Measurements from ENCODE around the gene TNRC6C. TPM values are rescaled to one million over a fixed set of nuclear protein-coding genes. Genes with fewer than 3 reads are reported as not detected.

Gene TNRC6C
- total RNA-seq, 1 donor, result 6.2 TPM

- no peak overlapping the region for H3K27ac ChIP-seq (ENCODE audit: low read depth, low read length)
- H4K20me1 ChIP-seq (ENCODE audit: insufficient read depth, low read length), result no peaks in the 10 kb centered on the region
- no peak overlapping the region for H3K4me2 ChIP-seq (ENCODE audit: insufficient read depth, low read length)
- DNase-seq (ENCODE audit: insufficient read length, low spot score, missing footprints), result no peak
- TF ChIP-seq CTCF (IDR thresholded peaks at IDR 0.05; ENCODE audit: extremely low read depth, low read depth, low read length), result no peak
- H3K4me3 ChIP-seq (ENCODE audit: insufficient read depth, low read length), result no peak overlapping the region
- no peaks in the 10 kb centered on the region for H3K27me3 ChIP-seq (ENCODE audit: insufficient read depth, low read length)
- no peaks in the 10 kb centered on the region for H3K79me2 ChIP-seq (ENCODE audit: insufficient read depth, low read length)
- peaks cover 19% of the 10 kb centered on the region for H3K36me3 ChIP-seq (ENCODE audit: insufficient read depth, low read length)
- no peaks in the 10 kb centered on the region for H3K9me3 ChIP-seq (ENCODE audit: low read depth, low read length)
- H3K4me1 ChIP-seq (ENCODE audit: insufficient read depth, low read length), result no peaks in the 10 kb centered on the region
- no peak overlapping the region for H2AFZ ChIP-seq (ENCODE audit: low read length)
These were observed 144.8 kb downstream of the TNRC6C start for GRCh38 chr17:78103311-78103710.

GRCh38 chr17:78104540-78104941 lies 146.0 kb downstream of the TNRC6C start:
- H3K36me3 ChIP-seq (ENCODE audit: insufficient read depth, low read length), result peaks cover 9% of the 10 kb centered on the region
- no peak overlapping the region for H3K27ac ChIP-seq (ENCODE audit: low read depth, low read length)
- DNase-seq (ENCODE audit: insufficient read length, low spot score, missing footprints), result peak; percentile 62
- TF ChIP-seq CTCF (IDR thresholded peaks at IDR 0.05; ENCODE audit: extremely low read depth, low read depth, low read length), result no peak
- H3K79me2 ChIP-seq (ENCODE audit: insufficient read depth, low read length), result no peaks in the 10 kb centered on the region
- no peak overlapping the region for H3K4me2 ChIP-seq (ENCODE audit: insufficient read depth, low read length)
- H3K9me3 ChIP-seq (ENCODE audit: low read depth, low read length), result no peaks in the 10 kb centered on the region
- no peak overlapping the region for H2AFZ ChIP-seq (ENCODE audit: low read length)
- H3K4me3 ChIP-seq (ENCODE audit: insufficient read depth, low read length), result no peak overlapping the region
- no peaks in the 10 kb centered on the region for H3K27me3 ChIP-seq (ENCODE audit: insufficient read depth, low read length)
- no peaks in the 10 kb centered on the region for H4K20me1 ChIP-seq (ENCODE audit: insufficient read depth, low read length)
- no peaks in the 10 kb centered on the region for H3K4me1 ChIP-seq (ENCODE audit: insufficient read depth, low read length)

- DNase-seq (ENCODE audit: insufficient read length, low spot score, missing footprints), result peak; percentile 66
- H3K27ac ChIP-seq (ENCODE audit: low read depth, low read length), result no peak overlapping the region
- H3K36me3 ChIP-seq (ENCODE audit: insufficient read depth, low read length), result peaks cover 9% of the 10 kb centered on the region
- no peaks in the 10 kb centered on the region for H3K4me1 ChIP-seq (ENCODE audit: insufficient read depth, low read length)
- H3K4me3 ChIP-seq (ENCODE audit: insufficient read depth, low read length), result no peak overlapping the region
- no peaks in the 10 kb centered on the region for H3K27me3 ChIP-seq (ENCODE audit: insufficient read depth, low read length)
- TF ChIP-seq CTCF (IDR thresholded peaks at IDR 0.05; ENCODE audit: extremely low read depth, low read depth, low read length), result no peak
- no peak overlapping the region for H2AFZ ChIP-seq (ENCODE audit: low read length)
- H4K20me1 ChIP-seq (ENCODE audit: insufficient read depth, low read length), result no peaks in the 10 kb centered on the region
- H3K9me3 ChIP-seq (ENCODE audit: low read depth, low read length), result no peaks in the 10 kb centered on the region
- H3K79me2 ChIP-seq (ENCODE audit: insufficient read depth, low read length), result no peaks in the 10 kb centered on the region
- no peak overlapping the region for H3K4me2 ChIP-seq (ENCODE audit: insufficient read depth, low read length)
These were observed 146.6 kb downstream of the TNRC6C start for GRCh38 chr17:78105101-78105500.

- Histone ChIP-seq H3K79me2 (ENCODE audit: insufficient read depth, low read length) (no peaks in the 10 kb centered on the region), H3K36me3 (ENCODE audit: insufficient read depth, low read length) (peaks cover 9% of the 10 kb centered on the region), H3K4me1 (ENCODE audit: insufficient read depth, low read length) (no peaks in the 10 kb centered on the region), H3K4me2 (ENCODE audit: insufficient read depth, low read length) (no peak overlapping the region), H3K4me3 (ENCODE audit: insufficient read depth, low read length) (no peak overlapping the region), H3K9me3 (ENCODE audit: low read depth, low read length) (no peaks in the 10 kb centered on the region), H3K27ac (ENCODE audit: low read depth, low read length) (no peak overlapping the region), H2AFZ (ENCODE audit: low read length) (no peak overlapping the region), H4K20me1 (ENCODE audit: insufficient read depth, low read length) (no peaks in the 10 kb centered on the region), H3K27me3 (ENCODE audit: insufficient read depth, low read length) (no peaks in the 10 kb centered on the region)
- TF ChIP-seq CTCF (IDR thresholded peaks at IDR 0.05; ENCODE audit: extremely low read depth, low read depth, low read length), result no peak
- no peak for DNase-seq (ENCODE audit: insufficient read length, low spot score, missing footprints)
These were observed 147.0 kb downstream of the TNRC6C start for GRCh38 chr17:78105551-78105950.

Measured in osteoblast (primary cell).